CD4-positive, alpha-beta T cell treated with Interleukin-4 for 4 hours (primary cell): ENCODE data around the gene TAPT1.
"Not testable (repeated sequence)": the region's sequence is repeated elsewhere in the genome, so short reads cannot be mapped to it uniquely, and the experiment has no call there.

ENCODE experiments used
- DNase-seq: peaks from one replicate; pipeline ENCODE4 v3.0.0-alpha.2; 2020

Gene TAPT1

DNA sequence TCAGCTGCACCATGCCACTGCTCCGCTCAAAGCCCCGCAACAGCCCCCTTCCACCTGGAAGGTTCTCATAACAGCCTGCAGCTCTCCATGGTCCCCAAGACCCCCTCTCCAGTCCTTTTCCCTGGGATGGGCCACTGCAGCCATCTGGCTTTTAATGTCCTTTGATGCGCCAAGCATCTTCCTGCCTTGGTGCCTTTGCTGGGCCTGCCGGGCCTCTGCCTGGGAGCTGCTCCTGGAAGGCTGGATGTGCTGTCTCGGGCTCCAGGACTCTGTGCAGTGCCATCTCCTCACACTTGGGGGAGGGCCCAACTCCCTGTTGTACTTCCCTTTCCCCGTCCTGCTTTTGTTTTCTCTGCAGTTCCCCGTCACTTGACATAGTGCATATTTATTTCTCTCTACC lies 60.3 kb downstream of the TAPT1 start:
- no peak for DNase-seq

DNA sequence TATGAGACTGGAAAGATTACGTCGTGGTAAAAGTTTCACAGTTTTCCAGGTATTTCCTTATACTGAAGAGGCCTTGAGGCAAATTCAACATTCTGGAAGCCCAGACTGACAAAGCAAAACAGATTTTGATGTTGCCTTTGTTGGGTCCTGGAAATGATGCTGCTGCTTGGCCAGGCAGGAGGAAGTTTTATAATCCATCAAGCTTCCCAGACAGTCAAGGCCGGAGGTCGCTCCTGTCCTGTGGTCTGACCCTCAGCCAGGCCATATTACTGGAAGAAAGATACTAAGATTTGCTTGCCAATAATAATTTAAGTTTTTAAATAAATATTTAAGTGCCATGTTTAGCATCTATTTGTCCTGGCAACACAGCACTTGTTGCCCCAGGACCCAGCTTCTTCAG lies 63.4 kb downstream of the TAPT1 start:
- DNase-seq, result no peak

DNA sequence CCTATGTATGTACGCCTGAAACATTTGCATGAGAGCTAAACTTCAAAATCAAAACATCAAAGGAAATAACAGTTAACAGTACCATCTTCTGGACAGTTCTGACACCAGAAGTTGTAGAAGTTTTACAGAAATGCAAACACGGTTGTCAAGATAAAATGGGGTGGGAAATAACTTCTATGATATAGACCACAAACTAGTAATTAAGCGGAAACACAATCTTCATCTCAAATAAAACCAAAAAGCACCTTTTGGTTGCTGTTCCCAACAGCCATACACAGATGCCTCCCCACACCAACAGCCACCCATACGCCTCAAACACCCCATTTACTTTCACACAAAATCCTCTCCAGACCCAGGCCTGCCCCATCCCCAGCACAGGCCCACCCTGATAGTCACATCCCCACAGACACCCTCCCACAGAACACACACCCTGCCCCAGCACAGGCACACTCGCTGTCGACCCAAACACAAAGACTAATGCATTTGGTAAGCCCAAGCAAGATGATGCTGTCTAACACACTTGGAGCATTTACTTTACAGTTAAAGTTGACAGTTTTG lies 64.3 kb downstream of the TAPT1 start:
- DNase-seq, result no peak

DNA sequence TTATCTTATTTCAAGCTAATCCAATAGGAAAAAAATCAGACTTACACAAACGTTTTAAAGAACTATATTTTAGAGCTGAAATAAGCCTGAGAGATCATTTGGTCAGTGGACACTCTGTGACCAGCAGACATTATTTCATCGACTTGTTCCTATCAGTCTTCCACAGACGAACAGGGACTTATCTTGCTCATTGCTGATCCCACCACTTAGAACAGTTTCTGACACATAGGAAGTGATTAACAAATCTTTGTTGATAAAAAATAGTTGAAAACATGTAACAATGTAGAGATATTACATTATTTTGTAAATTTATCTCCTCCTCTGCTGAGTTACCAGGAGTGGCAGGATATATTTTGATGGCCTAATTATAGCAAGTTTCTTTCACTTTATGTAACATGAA lies 65.8 kb downstream of the TAPT1 start:
- DNase-seq, result no peak

DNA sequence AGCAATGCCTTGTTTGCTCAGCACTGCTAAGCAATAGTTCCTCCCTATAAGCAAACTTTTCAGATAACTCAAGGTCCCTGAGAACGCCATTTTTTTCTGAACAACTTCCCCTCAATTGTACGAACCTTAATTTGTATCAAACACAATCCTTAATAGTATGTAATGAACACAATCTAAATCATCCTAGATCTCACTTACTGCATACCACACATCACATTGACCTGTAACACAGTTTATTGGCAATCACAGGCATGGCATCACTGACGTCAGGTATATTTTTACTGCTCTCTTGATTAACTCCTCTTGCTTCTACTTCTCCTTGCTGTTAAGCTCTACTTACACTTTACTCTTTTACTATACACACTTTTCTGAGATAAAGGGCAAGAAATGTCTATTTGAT lies 67.0 kb downstream of the TAPT1 start:
- DNase-seq, result no peak

DNA sequence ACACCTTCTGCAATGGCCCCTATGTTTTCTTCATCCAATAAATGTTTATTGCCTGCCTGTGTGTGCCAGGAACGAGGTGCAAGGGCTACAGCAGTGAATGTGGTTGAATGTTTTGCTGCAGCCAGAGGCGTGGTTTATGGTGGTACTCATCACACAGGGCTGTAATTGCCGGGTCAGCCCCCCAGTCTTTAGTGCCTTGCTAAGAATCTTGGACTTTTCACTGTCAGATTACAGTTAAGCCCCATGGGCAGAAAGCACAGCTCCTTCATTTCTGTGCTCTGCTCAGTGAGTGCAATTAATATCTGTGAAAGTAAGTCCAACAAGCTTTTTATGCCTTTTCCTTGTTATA lies 67.8 kb downstream of the TAPT1 start:
- no peak for DNase-seq

DNA sequence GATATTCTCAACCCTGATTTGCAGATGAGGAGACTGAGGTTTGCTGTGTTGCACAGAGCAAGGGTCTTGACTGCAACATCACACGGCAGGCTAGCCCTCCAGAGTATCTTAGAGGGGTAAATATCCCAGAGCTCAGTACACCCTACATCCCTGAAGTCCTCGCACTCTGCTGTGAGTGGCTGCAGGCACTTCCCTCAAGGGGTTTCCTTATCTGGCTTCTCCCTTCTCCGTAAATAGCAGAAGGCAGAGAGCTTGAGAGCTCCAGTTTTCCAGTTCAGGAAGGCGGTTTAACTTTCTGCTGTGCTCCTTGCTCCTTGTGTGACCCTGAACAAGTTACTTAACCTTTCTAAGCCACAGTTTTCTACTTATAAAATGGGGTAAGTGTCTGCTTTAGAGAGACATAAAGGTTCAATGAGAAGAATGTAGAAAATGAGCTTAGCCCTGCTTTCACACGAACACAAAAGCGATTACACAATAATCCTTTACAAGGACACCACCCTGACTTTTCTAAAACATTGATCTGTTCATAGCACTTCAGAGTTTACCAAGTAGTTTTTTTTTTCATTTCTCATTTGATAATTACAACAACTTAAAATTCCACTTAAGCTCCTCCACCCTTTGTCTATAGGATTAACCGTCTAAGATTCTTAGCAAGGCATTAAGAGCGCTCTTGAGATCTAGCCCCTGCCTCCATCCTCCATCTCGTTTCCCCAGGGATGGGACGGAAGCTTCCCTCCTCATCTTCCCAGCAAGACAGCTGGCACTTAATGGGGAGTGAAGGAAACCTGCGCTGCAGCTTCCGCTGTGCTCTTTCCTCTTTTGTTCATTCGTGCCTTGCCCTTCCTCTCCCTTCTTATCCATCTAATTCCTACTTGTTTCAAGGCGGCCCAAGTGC lies 68.4 kb downstream of the TAPT1 start:
- no peak for DNase-seq

DNA sequence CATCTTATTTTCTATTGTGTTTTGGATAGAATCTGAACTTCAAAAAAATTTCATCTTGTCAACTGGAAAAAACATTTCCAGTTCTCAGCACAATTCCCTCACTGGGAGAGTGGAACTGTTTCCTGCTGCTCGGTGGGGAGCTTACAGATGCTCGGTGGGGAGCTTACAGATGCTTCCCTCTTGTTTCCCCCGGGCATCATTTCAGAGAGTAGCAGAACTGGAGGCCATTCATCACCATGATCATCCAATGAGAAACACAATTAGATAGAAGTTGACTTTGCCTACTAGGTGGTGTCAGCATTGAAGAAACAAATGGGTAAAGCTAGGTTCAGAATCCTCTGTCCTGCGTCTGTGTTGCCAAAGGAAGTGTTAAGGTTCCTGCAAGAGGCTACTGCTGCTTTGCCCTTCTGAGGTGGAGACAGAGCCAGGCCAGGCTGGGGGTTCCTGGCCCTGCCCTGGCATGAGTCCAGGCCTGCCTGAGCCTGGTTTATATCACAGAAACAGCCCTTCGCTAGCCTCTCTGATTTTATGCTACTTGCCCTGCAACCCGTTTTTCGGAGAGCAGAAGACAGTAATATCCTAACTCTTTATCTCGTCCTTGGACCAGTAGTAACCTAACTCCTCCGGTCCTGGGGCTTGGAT lies 70.6 kb downstream of the TAPT1 start:
- DNase-seq, result no peak

DNA sequence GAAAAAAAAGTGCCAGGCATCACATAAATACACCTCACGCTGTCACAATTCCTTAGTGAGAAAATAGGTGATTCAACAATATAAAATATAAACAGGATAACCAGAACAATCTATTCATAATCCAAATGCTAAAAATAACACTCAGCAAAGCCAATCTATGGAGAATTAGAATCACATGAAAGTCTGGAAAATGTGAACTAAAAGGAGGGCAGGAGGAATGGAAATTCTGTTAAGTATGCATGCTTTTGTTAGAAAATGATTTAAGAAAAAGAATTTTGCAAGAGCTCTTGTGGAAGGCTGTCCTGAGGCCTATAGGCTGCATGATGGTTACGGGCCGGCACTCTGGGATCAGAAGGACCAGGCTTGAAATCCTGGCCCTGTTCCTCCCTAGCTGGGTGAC lies 71.8 kb downstream of the TAPT1 start:
- DNase-seq, result no peak

DNA sequence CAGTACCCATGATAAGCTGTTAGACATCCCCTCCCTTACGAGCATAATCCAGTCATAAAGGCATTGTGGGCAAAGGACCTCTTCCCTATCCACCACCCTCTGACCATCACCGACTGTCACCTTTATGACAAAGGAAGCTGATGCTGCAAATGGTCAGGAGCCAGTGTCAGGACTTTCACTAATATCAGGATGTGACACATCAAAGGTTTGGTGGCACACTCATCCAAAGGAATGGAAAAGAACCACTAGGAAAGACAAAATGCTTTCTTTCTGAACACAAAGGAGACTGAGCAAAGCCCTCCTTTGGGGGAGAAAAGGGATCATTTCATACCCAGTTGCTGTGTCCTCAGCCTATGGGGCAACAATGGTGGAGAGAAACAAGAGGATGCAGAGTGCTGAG lies 75.6 kb downstream of the TAPT1 start:
- no peak for DNase-seq

DNA sequence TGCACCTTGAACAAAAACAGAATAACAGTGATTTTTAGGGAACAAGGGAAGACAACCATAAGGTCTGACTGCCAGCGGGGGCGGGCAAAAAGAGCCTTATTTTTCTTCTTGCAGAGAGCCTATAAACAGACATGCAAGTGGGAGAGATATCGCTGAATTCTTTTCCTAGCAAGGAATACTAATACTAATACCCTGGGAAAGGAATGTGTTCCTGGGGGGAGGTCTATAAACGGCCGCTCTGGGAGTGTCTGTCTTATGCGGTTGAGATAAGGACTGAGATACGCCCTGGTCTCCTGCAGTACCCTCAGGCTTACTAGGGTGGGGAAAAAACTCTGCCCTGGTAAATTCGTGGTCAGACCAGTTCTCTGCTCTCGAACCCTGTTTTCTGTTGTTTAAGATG lies 81.4 kb downstream of the TAPT1 start:
- not testable (repeated sequence) for DNase-seq

DNA sequence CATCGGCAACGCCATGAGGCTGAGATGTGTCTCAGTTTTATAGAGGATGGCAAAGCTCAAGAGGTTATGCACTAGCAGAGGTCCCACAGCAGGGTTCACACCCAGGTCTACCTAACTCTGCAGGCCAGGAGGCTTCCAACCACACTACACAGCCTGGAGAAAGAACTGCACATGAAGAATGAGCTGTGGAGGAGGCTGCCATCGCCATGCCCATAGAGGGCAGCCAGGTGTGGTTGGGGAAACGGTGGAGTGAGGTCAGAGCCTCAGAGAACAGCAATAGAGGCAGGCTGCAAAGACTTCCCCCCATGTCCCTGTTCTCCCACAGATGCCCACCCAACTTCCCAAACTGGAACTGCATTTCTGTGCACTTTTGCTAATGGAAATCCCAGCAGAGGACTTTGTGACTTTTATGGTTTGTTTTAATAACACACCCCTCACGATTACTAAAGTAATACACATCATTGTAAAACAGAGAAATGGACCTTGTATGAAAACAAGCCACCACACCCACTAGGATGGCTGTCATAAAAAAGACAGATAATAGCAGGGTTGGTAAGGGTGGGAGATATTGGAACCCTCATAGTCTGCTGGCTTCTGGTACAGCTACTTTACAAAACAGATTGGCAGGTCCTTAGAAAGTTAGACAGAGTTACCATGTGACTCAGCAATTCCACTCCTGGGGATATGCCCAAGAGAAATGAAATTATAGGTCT lies 83.5 kb downstream of the TAPT1 start:
- no peak for DNase-seq

DNA sequence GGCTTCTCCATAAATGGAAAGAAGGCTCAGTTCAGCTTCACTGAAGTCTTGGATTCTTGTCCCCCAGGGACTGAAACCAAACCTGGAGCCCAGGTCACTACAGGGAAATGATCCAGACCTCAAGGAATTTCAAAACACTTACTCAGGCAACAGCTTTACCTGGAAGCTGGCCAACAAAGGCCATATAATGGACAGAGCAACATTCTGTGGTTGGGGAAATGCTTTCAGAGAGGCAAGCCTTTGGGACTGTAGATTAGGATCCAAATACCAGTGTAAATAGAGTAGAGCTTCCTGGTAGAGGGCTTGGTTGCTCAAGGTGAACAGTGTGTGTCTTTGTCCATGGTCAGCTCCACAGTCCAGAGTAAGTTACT lies 85.4 kb downstream of the TAPT1 start:
- DNase-seq, result no peak

DNA sequence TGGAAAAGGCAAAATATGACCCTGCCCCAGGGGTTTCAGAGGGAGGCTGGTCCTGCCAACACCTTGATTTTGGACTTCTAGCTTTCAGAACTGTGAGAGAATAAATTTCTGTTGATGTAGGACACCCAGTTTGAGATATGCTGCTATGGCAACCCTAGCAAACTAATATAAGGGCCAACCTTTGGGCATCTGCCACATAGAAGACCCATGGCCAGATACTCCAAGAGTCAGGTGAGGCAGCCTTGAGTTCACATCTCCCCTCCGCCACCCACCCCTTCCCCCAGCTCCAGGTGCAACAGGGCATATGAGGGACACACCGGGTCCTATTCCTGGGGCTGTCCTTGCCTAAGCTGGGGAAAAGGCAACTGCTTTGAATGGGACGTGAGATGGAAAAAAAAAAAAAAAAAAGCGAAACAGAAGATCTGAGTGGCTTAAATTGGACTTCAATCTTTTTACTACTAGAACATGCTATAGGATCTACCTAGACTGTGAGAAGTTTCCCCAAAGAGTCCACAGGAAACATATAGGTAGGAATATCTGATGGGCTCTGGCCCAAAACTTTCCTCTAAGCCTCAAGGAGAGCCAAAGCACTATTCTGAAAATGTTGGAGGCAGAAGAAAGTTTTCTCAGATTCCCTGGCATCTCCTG lies 85.9 kb downstream of the TAPT1 start:
- DNase-seq, result no peak

DNA sequence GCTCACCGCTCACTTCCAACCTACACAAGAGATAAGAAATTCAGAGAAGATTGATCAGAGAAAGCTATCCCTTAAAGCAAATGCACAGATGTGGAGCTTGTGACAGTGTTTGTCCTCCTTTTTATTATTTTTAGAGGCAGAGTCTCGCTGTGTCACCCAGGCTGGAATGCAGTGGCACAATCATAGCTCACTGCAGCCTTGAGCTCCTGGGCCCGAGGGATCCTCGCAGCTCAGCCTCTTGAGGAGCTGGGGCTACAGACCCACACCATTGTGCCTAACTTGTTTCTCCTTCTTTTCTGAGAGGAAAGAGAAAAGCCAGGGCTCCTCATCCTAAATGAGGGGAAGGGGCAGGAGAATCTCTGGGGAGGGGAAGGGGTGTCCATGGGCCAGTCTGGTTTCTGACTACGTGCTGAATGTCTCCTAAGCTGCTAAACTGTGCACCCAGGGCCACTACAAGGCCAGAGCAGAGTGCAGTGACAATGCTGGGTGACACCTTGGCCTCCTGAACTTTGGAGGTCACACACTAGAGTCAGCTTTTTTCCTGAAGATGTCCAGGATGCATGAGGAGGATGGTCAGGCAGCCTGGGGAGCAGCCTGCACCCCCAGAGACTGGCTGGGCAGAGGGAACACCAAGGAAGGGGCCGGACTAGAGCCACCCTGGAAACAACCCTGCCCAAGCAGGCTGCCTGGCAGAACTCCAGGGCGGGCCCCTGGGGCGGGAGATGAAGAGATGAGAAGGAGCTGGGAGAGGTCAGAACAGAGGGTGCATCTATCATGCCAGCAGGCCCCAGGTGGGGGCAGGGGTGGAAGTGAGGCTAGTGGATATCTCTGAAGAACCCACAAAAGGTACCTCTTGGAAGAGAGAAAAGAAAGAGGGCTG lies 87.0 kb downstream of the TAPT1 start:
- DNase-seq, result no peak

DNA sequence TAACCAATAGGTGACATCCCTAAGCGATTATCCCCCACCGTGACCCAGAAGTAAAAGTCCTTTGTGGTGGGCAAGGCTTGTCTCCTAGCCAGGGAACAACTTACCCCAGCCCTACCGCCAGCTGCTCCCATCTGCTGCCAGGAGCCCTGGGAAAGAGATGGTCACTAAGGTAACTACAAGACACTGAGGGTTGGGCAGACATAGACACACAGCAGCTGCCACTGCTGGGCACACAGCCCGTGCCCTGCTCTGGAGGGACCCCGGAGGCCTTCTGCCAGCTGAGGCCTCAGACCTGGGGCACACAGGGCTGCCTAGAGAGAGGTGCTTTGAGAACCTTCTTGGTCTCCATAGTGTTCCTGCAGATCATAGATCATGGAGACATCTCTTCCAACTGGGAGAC lies 89.4 kb downstream of the TAPT1 start:
- DNase-seq, result no peak

DNA sequence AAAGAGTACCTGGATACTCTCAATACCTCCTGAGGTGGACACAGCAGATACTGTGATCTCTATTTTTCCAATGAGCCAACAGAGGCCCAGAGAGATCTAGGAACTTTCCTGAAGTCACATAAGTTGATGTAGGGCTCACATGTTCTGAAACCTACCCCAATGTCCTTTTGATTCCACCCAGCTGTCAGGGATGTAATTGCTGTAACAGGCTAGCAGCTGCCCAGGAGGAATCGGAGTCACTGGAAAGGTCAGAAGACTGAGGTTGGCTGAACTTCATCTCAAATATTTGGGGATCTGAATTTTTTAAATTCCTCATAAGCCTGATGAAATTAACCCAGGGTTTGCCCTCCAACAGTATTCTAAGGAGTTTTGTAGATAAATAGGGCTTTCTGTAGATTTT lies 90.0 kb downstream of the TAPT1 start:
- DNase-seq, result no peak

DNA sequence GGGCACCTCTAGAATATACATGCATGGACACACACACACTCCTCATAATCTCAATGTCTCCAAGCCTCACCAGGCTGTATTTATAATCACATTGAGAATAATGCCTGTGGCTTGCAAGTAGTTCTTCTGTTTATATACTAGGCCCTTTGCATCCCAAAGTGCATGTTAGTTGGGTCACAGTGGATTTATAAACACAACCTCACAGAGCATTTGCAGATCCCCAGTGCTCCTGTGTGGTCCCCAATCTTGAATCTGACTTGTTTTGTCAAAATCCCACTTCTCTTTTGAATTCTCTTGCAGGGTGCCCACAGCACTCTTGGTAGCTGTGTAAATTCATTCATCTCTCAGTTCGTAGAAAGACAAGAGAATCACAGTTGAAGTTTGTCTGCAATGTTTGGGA lies 92.9 kb downstream of the TAPT1 start:
- DNase-seq, result no peak

DNA sequence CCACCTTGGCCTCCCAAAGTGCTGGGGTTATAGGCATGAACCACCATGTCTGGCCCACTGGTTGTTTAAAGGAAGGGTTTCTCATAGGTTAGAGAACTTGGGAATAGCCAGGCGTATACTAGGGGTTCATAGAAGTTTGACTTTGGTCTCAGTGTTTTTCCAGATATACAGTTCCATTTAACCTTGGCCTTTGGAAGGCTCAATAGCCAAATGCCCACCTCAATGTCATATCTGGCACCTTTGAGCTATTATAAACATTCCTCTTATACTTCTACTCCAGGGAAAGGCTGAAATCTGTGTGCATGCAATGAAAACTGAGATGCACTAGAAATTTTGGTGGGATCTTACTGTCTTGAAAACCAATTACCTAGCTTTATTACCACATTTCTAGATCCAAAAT lies 95.0 kb downstream of the TAPT1 start:
- no peak for DNase-seq

DNA sequence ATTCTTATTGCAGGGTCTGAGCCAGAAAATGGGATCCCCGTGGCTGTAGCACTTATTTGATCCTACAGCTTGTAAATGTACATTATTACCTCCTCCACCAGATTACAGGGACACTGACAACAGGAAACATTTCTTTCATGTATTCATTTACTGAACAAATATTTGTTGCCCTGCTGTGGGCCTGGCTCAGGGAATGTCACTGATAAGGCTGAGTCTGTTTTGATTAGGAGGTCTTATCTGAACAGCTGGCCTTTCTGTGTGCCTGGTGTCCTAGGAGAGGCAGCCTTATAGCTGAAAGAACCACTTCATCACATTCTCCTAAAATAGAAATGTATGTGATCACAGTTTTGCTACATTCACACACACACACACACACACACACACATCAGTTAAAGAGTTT lies 96.9 kb downstream of the TAPT1 start:
- DNase-seq, result no peak

DNA sequence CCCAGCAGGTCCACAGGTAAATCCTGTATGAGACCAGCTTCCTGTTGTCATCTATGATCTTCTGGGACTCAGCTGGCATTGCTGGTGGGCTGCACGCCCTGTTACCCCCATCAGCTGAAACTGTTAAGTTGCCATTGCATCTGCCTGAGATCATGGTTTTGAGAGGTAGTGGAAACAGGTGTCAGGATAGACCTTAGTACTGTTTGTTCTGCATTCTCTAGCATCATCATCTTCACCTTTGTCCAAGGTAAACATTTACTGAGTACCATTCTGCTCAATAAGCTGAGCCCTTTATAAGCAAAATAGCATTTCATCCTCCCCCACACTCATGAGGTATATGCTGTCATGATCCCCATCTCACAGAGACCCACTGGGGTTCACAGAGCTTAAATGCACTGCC lies 99.6 kb downstream of the TAPT1 start:
- no peak for DNase-seq
